Mesendoderm (in vitro differentiated cells): ENCODE measurements around the gene CRISPLD2.
"Not testable (repeated sequence)": the region's sequence is repeated elsewhere in the genome, so short reads cannot be mapped to it uniquely, and the experiment has no call there.

Experiments used
- DNase-seq: peaks from one replicate; pipeline ENCODE4 v3.0.0; 2013
- H2AK5ac ChIP-seq: 2 replicates; pipeline ENCODE4 v1.6.1; 2013; ENCODE audit warnings: low read length, inconsistent platforms
- H2BK120ac ChIP-seq: 2 replicates; pipeline ENCODE4 v1.6.1; 2013; ENCODE audit warnings: low read depth, mild to moderate bottlenecking, low read length, moderate library complexity, mixed read lengths
- H2BK15ac ChIP-seq: replicated peaks from 2 replicates; pipeline ENCODE4 v1.6.1; 2013; ENCODE audit warnings: low read depth, mild to moderate bottlenecking, moderate library complexity
- H2BK5ac ChIP-seq: 2 replicates; pipeline ENCODE4 v1.6.1; 2013; ENCODE audit warnings: low read length, inconsistent platforms
- H3K18ac ChIP-seq: 2 replicates; pipeline ENCODE4 v1.6.1; 2013; ENCODE audit warnings: mild to moderate bottlenecking, low read length, mixed read lengths
- H3K23ac ChIP-seq: one replicate; pipeline ENCODE4 v1.6.1; 2013; ENCODE audit warnings: low read length
- H3K27ac ChIP-seq: 2 replicates; pipeline ENCODE4 v1.5.1; 2013; ENCODE audit warnings: low read depth, mild to moderate bottlenecking, inconsistent platforms, low read length, moderate library complexity
- H3K27me3 ChIP-seq: 2 replicates; pipeline ENCODE4 v1.6.1; 2013; ENCODE audit warnings: low read length, control low read depth, mild to moderate bottlenecking, inconsistent platforms; ENCODE audit not compliant: insufficient read depth, poor library complexity
- H3K36me3 ChIP-seq: 2 replicates; pipeline ENCODE4 v1.6.1; 2013; ENCODE audit warnings: low read length, inconsistent platforms; ENCODE audit not compliant: control insufficient read depth, insufficient read depth
- H3K4ac ChIP-seq: one replicate; pipeline ENCODE4 v1.6.1; 2013; ENCODE audit warnings: low read depth, mild to moderate bottlenecking, low read length, moderate library complexity
- H3K4me1 ChIP-seq: 2 replicates; pipeline ENCODE4 v1.6.1; 2013; ENCODE audit warnings: low read depth, low read length, inconsistent platforms; ENCODE audit not compliant: control insufficient read depth
- H3K4me2 ChIP-seq: 2 replicates; pipeline ENCODE4 v1.6.1; 2013; ENCODE audit warnings: low read length
- H3K4me3 ChIP-seq: 2 replicates; pipeline ENCODE4 v1.5.1; 2013; ENCODE audit warnings: mild to moderate bottlenecking, low read length
- H3K56ac ChIP-seq: one replicate; pipeline ENCODE4 v1.6.1; 2013; ENCODE audit warnings: low read length
- H3K79me1 ChIP-seq: 2 replicates; pipeline ENCODE4 v1.6.1; 2013; ENCODE audit warnings: low read length, inconsistent platforms
- H3K79me2 ChIP-seq: 2 replicates; pipeline ENCODE4 v1.6.1; 2013; ENCODE audit warnings: mild to moderate bottlenecking, low read length; ENCODE audit not compliant: control insufficient read depth, insufficient read depth
- H3K9ac ChIP-seq: 2 replicates; pipeline ENCODE4 v1.6.1; 2013; ENCODE audit warnings: low read length, inconsistent platforms
- H4K5ac ChIP-seq: one replicate; pipeline ENCODE4 v1.6.1; 2013; ENCODE audit warnings: low read length
- H4K8ac ChIP-seq: one replicate; pipeline ENCODE4 v1.6.1; 2013; ENCODE audit warnings: low read depth, mild to moderate bottlenecking, control low read depth, low read length, moderate library complexity
- WGBS: extraction: QIAGEN DNeasy Blood & Tissue Kit; methylation state at CpG from one replicate; pipeline ENCODE4 v1.1.7; 2013; ENCODE audit warnings: low lambda C conversion rate, missing lambda C conversion rate; ENCODE audit not compliant: insufficient coverage; ENCODE audit errors: extremely low coverage; 5-methylcytosine and 5-hydroxymethylcytosine counted together

Gene CRISPLD2

GRCh38 chr16:84932681-84933080, 112.9 kb downstream of the CRISPLD2 start:
- Histone ChIP-seq H3K79me2 (no peaks in the 10 kb centered on the region), H3K79me1 (no peaks in the 10 kb centered on the region), H2BK120ac (no peak overlapping the region), H3K9ac (no peak overlapping the region), H3K36me3 (no peaks in the 10 kb centered on the region), H2AK5ac (no peak overlapping the region), H3K4me3 (no peak overlapping the region), H3K27ac (no peak overlapping the region), H4K8ac (no peak overlapping the region), H3K4me1 (no peaks in the 10 kb centered on the region), H3K23ac (no peak overlapping the region), H3K4ac (no peak overlapping the region), H2BK15ac (no peak overlapping the region), H3K4me2 (no peak overlapping the region), H3K18ac (no peak overlapping the region), H4K5ac (no peak overlapping the region), H2BK5ac (no peak overlapping the region), H3K27me3 (no peaks in the 10 kb centered on the region), H3K56ac (no peak overlapping the region)
- DNase-seq = no peak
- WGBS = no CpG with 5 or more reads among the region's 5 CpGs

GRCh38 chr16:84933774-84934631, 114.2 kb downstream of the CRISPLD2 start:
- Histone ChIP-seq H3K79me1 (no peaks in the 10 kb centered on the region), H3K79me2 (no peaks in the 10 kb centered on the region), H3K23ac (no peak overlapping the region), H3K4me1 (no peaks in the 10 kb centered on the region), H3K27me3 (no peaks in the 10 kb centered on the region), H3K4ac (no peak overlapping the region), H2AK5ac (no peak overlapping the region), H3K56ac (no peak overlapping the region), H3K9ac (no peak overlapping the region), H4K5ac (no peak overlapping the region), H2BK5ac (no peak overlapping the region), H4K8ac (no peak overlapping the region), H3K18ac (no peak overlapping the region), H2BK120ac (no peak overlapping the region), H3K4me2 (no peak overlapping the region), H3K27ac (no peak overlapping the region), H3K4me3 (no peak overlapping the region), H2BK15ac (no peak overlapping the region), H3K36me3 (no peaks in the 10 kb centered on the region)
- WGBS = no CpG with 5 or more reads among the region's 29 CpGs
- no peak for DNase-seq

GRCh38 chr16:84937196-84938005, 117.6 kb downstream of the CRISPLD2 start:
- Histone ChIP-seq H3K18ac (no peak overlapping the region), H2BK15ac (no peak overlapping the region), H3K4me2 (no peak overlapping the region), H3K23ac (no peak overlapping the region), H2AK5ac (no peak overlapping the region), H4K8ac (no peak overlapping the region), H3K27me3 (no peaks in the 10 kb centered on the region), H3K36me3 (no peaks in the 10 kb centered on the region), H3K27ac (no peak overlapping the region), H2BK5ac (no peak overlapping the region), H3K9ac (no peak overlapping the region), H4K5ac (no peak overlapping the region), H3K4me3 (no peak overlapping the region), H3K4me1 (no peaks in the 10 kb centered on the region), H3K4ac (no peak overlapping the region), H3K56ac (no peak overlapping the region), H3K79me1 (no peaks in the 10 kb centered on the region), H3K79me2 (no peaks in the 10 kb centered on the region), H2BK120ac (no peak overlapping the region)
- no CpG with 5 or more reads among the region's 9 CpGs for WGBS
- no peak for DNase-seq

GRCh38 chr16:84938616-84939015, 118.8 kb downstream of the CRISPLD2 start:
- not testable (repeated sequence) for H3K4me3 ChIP-seq, H2AK5ac ChIP-seq, H3K56ac ChIP-seq, H3K27ac ChIP-seq, DNase-seq, H4K8ac ChIP-seq, H3K18ac ChIP-seq, H3K23ac ChIP-seq, H3K9ac ChIP-seq, H3K27me3 ChIP-seq, H3K4me2 ChIP-seq, H3K36me3 ChIP-seq, H2BK120ac ChIP-seq, H3K79me1 ChIP-seq, H2BK5ac ChIP-seq, H4K5ac ChIP-seq, H3K4me1 ChIP-seq, H2BK15ac ChIP-seq, H3K4ac ChIP-seq, H3K79me2 ChIP-seq
- WGBS = no CpG with 5 or more reads among the region's 6 CpGs

- no peaks in the 10 kb centered on the region for H3K4me1 ChIP-seq
- WGBS = no CpG with 5 or more reads among the region's 41 CpGs
- H3K27ac ChIP-seq = no peak overlapping the region
Observed at GRCh38 chr16:84940670-84941551, 121.1 kb downstream of the CRISPLD2 start.

More at GRCh38 chr16:84940670-84941551, 121.1 kb downstream of the CRISPLD2 start:
- no peak overlapping the region for H3K9ac ChIP-seq
- H2AK5ac ChIP-seq = no peak overlapping the region
- no peak overlapping the region for H2BK15ac ChIP-seq
- no peak overlapping the region for H4K5ac ChIP-seq
- no peaks in the 10 kb centered on the region for H3K36me3 ChIP-seq
- H3K18ac ChIP-seq = no peak overlapping the region
- H3K23ac ChIP-seq = no peak overlapping the region
- no peak for DNase-seq
- H4K8ac ChIP-seq = no peak overlapping the region
- no peak overlapping the region for H2BK120ac ChIP-seq
- H3K4me2 ChIP-seq = no peak overlapping the region
- no peak overlapping the region for H3K4me3 ChIP-seq
- no peak overlapping the region for H3K4ac ChIP-seq
- no peak overlapping the region for H3K56ac ChIP-seq
- H3K79me1 ChIP-seq = no peaks in the 10 kb centered on the region
- H2BK5ac ChIP-seq = no peak overlapping the region
- H3K79me2 ChIP-seq = no peaks in the 10 kb centered on the region
- no peaks in the 10 kb centered on the region for H3K27me3 ChIP-seq
